ENCODE measurements around the gene SEC16A.
"Not testable (repeated sequence)": the region's sequence is repeated elsewhere in the genome, so short reads cannot be mapped to it uniquely, and the experiment has no call there.

SEC16A gene

DNA sequence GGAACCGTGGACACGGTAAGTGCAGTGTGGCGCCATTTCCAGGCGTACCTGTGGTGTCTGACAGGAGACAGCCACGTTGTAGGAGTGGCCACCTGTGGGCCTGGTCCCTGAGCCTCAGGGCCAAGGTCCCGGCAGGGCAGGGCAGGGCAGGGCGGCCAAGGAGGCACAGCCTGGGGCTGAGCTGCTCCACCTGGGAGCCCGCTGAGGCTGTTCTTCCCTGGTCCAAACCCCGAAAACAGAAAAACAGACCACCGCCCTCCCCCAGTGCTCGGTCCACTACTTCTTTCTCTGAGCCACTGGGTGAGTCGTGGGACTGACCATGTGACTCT, 63.8 kb downstream of the SEC16A start:
- no peak for DNase-seq (ENCODE audit: low read depth in 3 of 3)

DNA sequence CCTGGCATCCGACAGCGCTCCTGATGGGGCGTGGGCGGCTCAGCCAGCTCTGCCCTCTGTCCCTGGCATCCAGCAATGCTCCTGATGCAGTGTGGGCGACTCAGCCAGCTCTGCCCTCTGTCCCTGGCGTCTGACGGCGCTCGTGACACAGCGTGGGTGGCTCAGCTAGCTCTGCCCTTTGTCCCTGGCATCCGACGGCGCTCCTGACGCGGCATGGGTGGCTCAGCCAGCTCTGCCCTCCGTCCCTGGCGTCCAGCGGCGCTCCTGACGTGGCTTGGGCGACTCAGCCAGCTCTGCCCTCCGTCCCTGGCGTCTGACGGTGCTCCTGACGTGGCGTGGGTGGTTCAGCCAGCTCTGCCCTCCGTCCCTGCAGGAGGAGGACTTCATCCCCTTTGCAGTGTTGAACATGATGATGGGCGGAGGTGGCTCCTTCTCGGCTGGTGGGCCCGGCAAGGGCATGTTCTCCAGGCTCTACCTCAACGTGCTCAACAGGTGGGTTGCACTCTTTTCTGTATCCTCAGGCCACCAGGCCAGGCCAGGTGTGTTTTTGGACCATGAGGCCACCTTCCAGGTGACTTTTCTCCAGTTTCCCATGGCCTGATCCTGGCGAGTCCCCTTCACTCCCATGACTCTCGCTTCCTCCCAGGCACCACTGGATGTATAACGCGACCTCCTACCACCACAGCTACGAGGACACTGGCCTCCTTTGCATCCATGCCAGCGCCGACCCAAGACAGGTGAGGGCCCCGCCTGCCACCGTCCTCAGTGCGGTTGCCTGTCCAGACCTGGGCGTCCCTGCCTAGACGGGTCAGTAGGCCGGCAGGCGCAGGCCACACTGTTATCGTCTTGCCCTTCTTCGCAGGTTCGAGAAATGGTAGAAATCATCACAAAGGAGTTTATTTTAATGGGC, 64.4 kb downstream of the SEC16A start:
- DNase-seq (ENCODE audit: low read depth in 3 of 3), result no peak

DNA sequence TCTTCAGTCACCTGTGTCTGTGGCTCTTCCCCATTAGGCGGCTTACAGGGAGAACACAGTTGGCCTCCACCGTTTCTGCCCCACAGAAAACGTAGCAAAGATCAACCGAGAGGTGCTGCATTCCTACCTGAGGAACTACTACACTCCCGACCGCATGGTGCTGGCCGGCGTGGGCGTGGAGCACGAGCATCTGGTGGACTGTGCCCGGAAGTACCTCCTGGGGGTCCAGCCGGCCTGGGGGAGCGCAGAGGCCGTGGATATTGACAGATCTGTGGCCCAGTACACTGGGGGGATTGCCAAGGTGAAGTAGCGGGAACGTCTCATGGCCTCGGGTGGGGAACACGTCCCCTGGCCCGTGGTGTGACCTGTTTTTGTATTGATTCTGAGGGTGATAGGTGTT, 65.9 kb downstream of the SEC16A start:
- DNase-seq (ENCODE audit: low read depth in 3 of 3), result no peak

DNA sequence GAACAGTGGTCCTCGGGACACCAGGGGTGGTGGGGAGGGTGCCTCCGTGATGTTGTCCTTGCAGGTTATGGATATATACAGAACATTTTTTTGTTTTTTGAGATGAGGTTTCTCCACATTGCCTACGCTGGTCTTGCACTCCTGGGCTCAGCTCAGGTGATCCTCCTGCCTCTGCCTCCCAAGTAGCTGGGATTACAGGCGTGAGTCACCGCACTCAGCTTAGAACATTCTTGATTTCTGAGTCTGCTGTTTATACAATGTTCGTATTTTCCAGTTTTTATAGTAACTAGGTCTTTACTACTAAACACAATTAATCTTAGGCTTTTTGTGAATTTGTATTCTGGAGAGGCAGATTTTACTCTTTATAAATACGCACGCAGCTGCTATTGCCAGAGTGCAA, 66.4 kb downstream of the SEC16A start:
- no peak for DNase-seq (ENCODE audit: low read depth in 3 of 3)

- no peak for DNase-seq (ENCODE audit: low read depth in 3 of 3)
These were observed 69.9 kb downstream of the SEC16A start for GRCh38 chr9:136412962-136413361.

DNA sequence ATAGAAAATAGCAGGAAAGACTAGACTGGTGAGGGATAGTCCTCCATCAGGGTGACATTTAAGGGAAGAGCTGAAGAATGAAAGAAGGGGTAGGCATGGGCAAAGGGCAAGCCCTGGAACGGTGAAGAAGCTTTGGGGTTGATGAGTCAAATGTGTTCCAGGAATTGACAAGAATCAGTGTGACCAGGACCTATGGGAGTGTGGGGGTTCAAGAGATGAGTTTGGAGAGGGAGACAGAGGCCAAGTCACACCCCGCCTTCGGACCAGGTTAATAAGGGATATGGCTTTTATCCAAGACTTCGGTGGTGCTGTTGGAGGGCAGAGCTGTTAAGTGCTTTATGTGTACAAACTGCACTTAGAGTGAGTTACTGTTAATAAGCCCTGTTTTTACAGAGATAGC, 71.5 kb downstream of the SEC16A start:
- DNase-seq (ENCODE audit: low read depth in 3 of 3), result no peak

DNA sequence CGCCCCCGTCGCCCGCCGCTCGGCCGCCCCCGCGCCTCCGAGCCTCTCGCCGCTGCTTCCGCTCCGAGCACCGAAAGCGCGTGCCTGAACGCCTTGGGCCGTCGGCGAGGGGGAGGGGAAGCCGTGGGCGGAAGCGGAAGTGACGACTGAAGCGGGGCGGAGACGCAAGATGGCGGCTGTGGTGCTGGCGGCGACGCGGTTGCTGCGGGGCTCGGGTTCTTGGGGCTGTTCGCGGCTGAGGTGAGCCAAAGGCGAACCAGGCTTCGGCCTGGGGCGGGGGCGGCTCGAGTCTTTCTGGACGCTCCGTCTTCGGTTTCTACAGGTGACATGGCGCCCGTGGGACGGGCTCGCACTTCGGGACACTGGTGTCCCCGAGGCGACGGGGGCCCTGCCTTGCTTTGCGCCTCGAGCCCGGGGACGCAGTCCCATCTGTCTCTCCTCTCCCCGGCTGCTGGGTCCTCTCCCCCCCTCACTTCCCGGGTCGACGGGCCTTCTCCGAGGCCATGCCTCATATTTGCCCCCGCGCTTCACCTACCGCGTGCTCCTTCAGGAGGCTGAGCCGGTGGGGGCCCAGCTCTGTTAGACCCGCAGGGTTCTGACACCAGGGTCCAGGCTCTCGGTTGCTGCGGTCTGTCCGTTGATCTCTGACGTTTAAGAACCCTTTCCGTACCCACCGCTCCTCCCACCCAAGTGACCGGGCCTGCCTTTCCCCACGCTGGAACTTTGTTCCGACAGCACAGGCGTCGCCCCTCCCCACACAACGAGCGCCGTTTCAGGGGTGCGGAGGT, 72.1 kb downstream of the SEC16A start, which contains the start of the genes ENTR1 and PMPCA:
TSS of gene ENTR1 (minus strand) at position 115 of the 788 bp plus-strand sequence. CDS start 217 bp downstream, outside the sequence.
TSS of gene PMPCA (plus strand) at position 159 of the 788 bp plus-strand sequence. CDS start at position 170, 11 bp downstream.
- DNase-seq (ENCODE audit: low read depth in 3 of 3), result peak; percentile 90 to 95 (median 94)

- DNase-seq (ENCODE audit: low read depth in 3 of 3), result no peak
These were observed 73.0 kb downstream of the SEC16A start for GRCh38 chr9:136409557-136410455.

GRCh38 chr9:136407911-136408310, 74.9 kb downstream of the SEC16A start:
- DNase-seq (ENCODE audit: low read depth in 3 of 3), result no peak

GRCh38 chr9:136407061-136407460, 75.8 kb downstream of the SEC16A start:
- not testable (repeated sequence) for DNase-seq (ENCODE audit: low read depth in 3 of 3)

DNA sequence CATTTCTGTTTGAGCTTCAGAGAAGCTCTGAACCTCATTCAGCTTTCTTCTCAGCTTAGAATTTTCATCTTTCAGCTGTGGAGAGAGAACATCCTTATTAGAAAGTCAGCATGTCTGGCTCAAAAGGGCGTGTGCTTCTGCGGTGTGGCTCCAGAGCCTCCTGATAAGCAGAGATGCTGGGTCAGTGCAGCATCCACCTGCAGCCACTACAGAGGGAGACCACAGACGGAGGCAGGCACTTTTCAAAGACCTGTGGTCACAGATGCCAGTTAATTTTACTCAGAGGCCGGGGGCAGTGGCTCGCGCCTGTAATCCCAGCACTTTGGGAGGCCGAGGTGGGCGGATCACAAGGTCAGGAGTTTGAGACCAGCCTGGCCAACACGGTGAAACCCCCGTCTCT, 76.9 kb downstream of the SEC16A start:
- not testable (repeated sequence) for DNase-seq (ENCODE audit: low read depth in 3 of 3)

DNA sequence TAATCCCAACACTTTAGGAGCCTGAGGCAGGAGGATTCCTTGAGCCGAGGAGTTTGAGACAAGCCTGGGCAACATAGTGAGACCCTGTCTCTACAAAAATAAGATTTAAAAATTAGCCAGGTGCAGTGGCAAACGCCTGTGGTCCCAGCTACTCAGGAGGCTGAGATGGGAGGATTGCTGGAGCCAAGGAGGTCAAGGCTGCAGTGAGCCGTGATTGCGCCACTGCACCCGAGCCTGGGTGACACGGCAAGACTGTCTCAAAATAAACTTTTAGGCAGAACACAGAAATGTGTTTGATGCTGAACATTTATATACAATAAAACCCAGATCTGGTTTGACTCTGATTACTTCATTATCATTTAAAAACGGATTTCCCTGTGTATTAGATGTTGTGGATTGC, 77.4 kb downstream of the SEC16A start:
- no peak for DNase-seq (ENCODE audit: low read depth in 3 of 3)

GRCh38 chr9:136404801-136405136, 78.1 kb downstream of the SEC16A start:
- no peak for DNase-seq (ENCODE audit: low read depth in 3 of 3)

DNA sequence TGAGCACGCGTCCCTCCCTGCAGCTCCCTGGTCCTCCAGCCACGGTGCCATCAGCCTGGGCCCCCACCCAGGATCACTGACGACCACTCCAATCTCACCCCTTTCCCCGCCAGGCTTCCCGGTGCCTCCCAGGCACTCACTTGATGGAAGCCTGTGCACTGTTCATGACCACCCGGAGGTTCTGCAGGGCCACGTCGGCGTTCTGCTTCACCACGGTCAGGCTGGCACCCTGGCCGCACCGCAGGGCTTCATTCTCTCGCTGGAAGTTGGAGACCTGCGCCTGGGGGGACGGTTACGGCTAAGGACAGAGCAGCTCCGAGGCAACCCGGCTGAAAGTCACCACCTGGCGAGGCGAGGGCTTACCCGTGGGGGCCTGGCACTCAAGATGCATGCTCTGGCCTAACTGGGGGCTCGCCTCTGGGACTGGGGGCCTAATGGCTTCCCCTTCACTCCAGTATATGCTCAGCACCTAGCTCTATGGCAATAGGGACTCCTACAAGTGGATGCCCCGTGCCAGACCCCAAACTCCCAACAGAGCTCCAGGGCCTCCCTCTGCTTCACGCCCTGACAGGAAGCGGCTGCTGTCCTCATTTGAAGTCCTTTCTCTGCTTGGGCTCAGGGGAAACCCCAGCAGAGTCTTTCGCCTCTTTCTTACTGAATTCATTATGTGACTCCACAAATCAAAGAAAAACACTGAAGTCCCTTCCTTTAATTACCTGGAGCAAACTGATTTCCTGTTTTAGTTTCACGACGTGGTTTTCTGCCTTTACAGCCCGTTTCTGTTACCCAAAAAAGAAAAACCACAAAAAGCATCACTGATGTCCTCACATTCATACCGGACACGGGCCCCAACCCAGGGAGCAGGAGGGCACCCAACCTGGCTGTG, 78.7 kb downstream of the SEC16A start:
- DNase-seq (ENCODE audit: low read depth in 3 of 3), result peak in 1 of 3 donors; percentile 26

GRCh38 chr9:136403538-136403914, 79.3 kb downstream of the SEC16A start:
- DNase-seq (ENCODE audit: low read depth in 3 of 3), result peak in 2 of 3 donors; percentile 56 to 72

DNA sequence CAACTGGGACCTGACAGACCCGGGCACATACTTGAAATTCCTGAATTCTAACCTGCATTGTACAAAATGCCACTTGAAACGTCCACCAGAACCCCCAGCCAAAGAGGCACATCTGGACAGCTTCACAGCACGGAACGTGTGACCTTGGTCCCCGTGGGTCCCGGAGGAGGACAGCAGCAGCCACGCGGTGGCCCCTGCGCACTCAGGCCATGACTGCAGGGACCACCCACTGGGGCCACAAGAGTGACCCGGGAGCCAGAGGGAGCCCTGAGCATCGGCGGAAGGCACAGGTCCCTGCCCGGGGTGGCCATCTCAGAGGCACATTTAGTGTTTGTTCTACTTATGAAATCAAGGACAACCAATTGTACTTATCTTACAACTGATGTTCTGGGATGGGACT, 80.8 kb downstream of the SEC16A start:
- DNase-seq (ENCODE audit: low read depth in 3 of 3), result no peak

- DNase-seq (ENCODE audit: low read depth in 3 of 3), result no peak
These were observed 81.5 kb downstream of the SEC16A start for GRCh38 chr9:136401173-136401922.

- DNase-seq (ENCODE audit: low read depth in 3 of 3), result peak; percentile 75 to 80 (median 75)
These were observed 82.6 kb downstream of the SEC16A start, which contains the start of gene SNAPC4 for GRCh38 chr9:136400038-136400834. Gene SNAPC4, minus strand, starts transcription at chr9:136400170. Its CDS starts 1,742 bp downstream, at chr9:136398428.
